NCI-H460 (cell line): Measurements from ENCODE around the gene CHRNA3. TPM values are rescaled to one million over a fixed set of nuclear protein-coding genes. Genes with fewer than 3 reads are reported as not detected.

Experiments used
- DNase-seq: peaks from one replicate; pipeline ENCODE4 v3.0.0-alpha.2; 2016; ENCODE audit warnings: low read depth; ENCODE audit errors: extremely low read depth
- total RNA-seq: library from RNA; depleted of rRNA; stranded (reverse); fragments of >200 nt; shearing (Covaris generic); gene quantifications from 2 replicates; pipeline ENCODE4 v1.2.3, GENCODE V29; 2014

Gene CHRNA3
- total RNA-seq, 1 experiment from 2014 or later, result not detected

- DNase-seq, result no peak
Observed at GRCh38 chr15:78637776-78638435, 17.1 kb upstream of the CHRNA3 start.

GRCh38 chr15:78636378-78636859 lies 15.6 kb upstream of the CHRNA3 start:
- DNase-seq, result no peak

GRCh38 chr15:78635346-78635745 lies 14.6 kb upstream of the CHRNA3 start:
- DNase-seq, result no peak

- DNase-seq, result no peak
Observed at GRCh38 chr15:78634210-78635145, 13.7 kb upstream of the CHRNA3 start.

- no peak for DNase-seq
Observed at GRCh38 chr15:78633348-78633747, 12.6 kb upstream of the CHRNA3 start.

- no peak for DNase-seq
Observed at GRCh38 chr15:78630886-78631633, 10.3 kb upstream of the CHRNA3 start.

- no peak for DNase-seq
Observed at GRCh38 chr15:78629716-78630065, 8.9 kb upstream of the CHRNA3 start.

GRCh38 chr15:78629031-78629715 lies 8.4 kb upstream of the CHRNA3 start:
- no peak for DNase-seq

GRCh38 chr15:78628227-78628626 lies 7.4 kb upstream of the CHRNA3 start:
- no peak for DNase-seq

- no peak for DNase-seq
Observed at GRCh38 chr15:78627348-78627747, 6.6 kb upstream of the CHRNA3 start.

GRCh38 chr15:78626381-78626995 lies 5.7 kb upstream of the CHRNA3 start:
- no peak for DNase-seq

- no peak for DNase-seq
Observed at GRCh38 chr15:78625606-78626280, 4.9 kb upstream of the CHRNA3 start.

GRCh38 chr15:78624651-78625590 lies 4.1 kb upstream of the CHRNA3 start:
- no peak for DNase-seq

- DNase-seq, result no peak
Observed at GRCh38 chr15:78623786-78624497, 3.1 kb upstream of the CHRNA3 start.

GRCh38 chr15:78621810-78622402 lies 1.1 kb upstream of the CHRNA3 start:
- DNase-seq, result no peak

GRCh38 chr15:78620021-78620526 lies 722 bp downstream of the CHRNA3 start:
- no peak for DNase-seq
